CD8-positive, alpha-beta memory T cell (primary cell): ENCODE data around the gene MARCHF2. TPM values are rescaled to one million over a fixed set of nuclear protein-coding genes. Genes with fewer than 3 reads are reported as not detected.

Experiments used
- CTCF ChIA-PET: fragments of 350-600 bp; sonication (Branson Sonifier 250); formaldehyde crosslinking; loops from one replicate; lab custom pipeline; 2021; ENCODE audit warnings: antibody characterized with exemption; lab: Charles Lee
- POLR2A ChIA-PET: fragments of 350-600 bp; sonication (Branson Sonifier 250); formaldehyde crosslinking; loops from one replicate; lab custom pipeline; 2021; ENCODE audit warnings: antibody characterized with exemption; lab: Charles Lee
- DNase-seq, 5 donors: peaks; one replicate each; pipeline versions ENCODE4 v3.0.0 to v3.0.0-alpha.2; 2020 to 2022; ENCODE audit warnings: mixed read lengths in 1 of 5
- H3K27ac ChIP-seq: one replicate; pipeline ENCODE4 v1.7.0; 2013; ENCODE audit warnings: low read depth, mild to moderate bottlenecking, low read length, moderate library complexity
- H3K27me3 ChIP-seq: 2 replicates; pipeline ENCODE4 v1.7.0; 2013; ENCODE audit warnings: low read length, mild to moderate bottlenecking; ENCODE audit not compliant: insufficient read depth, poor library complexity, severe bottlenecking
- H3K36me3 ChIP-seq: 2 replicates; pipeline ENCODE4 v1.7.0; 2013; ENCODE audit warnings: mild to moderate bottlenecking, low read length, moderate library complexity; ENCODE audit not compliant: insufficient read depth
- H3K4me1 ChIP-seq: 2 replicates; pipeline ENCODE4 v1.7.0; 2013; ENCODE audit warnings: mild to moderate bottlenecking, low read length, moderate library complexity; ENCODE audit not compliant: insufficient read depth
- H3K4me3 ChIP-seq: 2 replicates; pipeline ENCODE4 v1.7.0; 2013; ENCODE audit warnings: mild to moderate bottlenecking, low read length
- H3K9me3 ChIP-seq: 2 replicates; pipeline ENCODE4 v1.7.0; 2013; ENCODE audit warnings: mild to moderate bottlenecking, low read length
- H3K27ac Mint-ChIP-seq, 8 donors: one replicate each; pipeline ENCODE4 v1.8.0; 2020 to 2021; ENCODE audit warnings: mixed read lengths in 8 of 8, mild to moderate bottlenecking in 6 of 8, inconsistent platforms in 3 of 8, moderate library complexity in 3 of 8
- H3K27me3 Mint-ChIP-seq, 2 donors: one replicate each; pipeline ENCODE4 v1.8.0; 2020 to 2021; ENCODE audit warnings: mixed read lengths in 2 of 2, mild to moderate bottlenecking in 1 of 2, moderate library complexity in 1 of 2
- H3K36me3 Mint-ChIP-seq, 3 donors: one replicate each; pipeline ENCODE4 v1.8.0; 2020 to 2021; ENCODE audit warnings: mixed read lengths in 3 of 3, inconsistent platforms in 1 of 3, mild to moderate bottlenecking in 1 of 3
- H3K4me1 Mint-ChIP-seq, 3 donors: one replicate each; pipeline ENCODE4 v1.8.0; 2020 to 2021; ENCODE audit warnings: mixed read lengths in 3 of 3, inconsistent platforms in 1 of 3, mild to moderate bottlenecking in 1 of 3
- H3K4me3 Mint-ChIP-seq, 7 donors: one replicate each; pipeline ENCODE4 v1.8.0; 2020 to 2021; ENCODE audit warnings: mixed read lengths in 7 of 7, mild to moderate bottlenecking in 6 of 7, moderate library complexity in 4 of 7, inconsistent platforms in 2 of 7
- H3K9me3 Mint-ChIP-seq, 5 donors: one replicate each; pipeline ENCODE4 v1.8.0; 2020 to 2022; ENCODE audit warnings: mixed read lengths in 5 of 5, mild to moderate bottlenecking in 3 of 5, moderate library complexity in 2 of 5, inconsistent platforms in 1 of 5
- polyA plus RNA-seq: library from polyadenylated mRNA; unstranded; fragments of 300-500 nt; fragmentation: Illumina TruSeq; gene quantifications from one replicate; pipeline ENCODE4 v1.2.3, GENCODE V29; 2021
- total RNA-seq, 2 experiments: library from RNA; stranded (reverse); gene quantifications; one replicate each; pipeline ENCODE4 v1.2.3, GENCODE V29; 2021

Gene MARCHF2
- total and polyA plus RNA-seq, 3 experiments from 2014 or later: 13.1 to 51.0 (median 14.1) TPM

DNA sequence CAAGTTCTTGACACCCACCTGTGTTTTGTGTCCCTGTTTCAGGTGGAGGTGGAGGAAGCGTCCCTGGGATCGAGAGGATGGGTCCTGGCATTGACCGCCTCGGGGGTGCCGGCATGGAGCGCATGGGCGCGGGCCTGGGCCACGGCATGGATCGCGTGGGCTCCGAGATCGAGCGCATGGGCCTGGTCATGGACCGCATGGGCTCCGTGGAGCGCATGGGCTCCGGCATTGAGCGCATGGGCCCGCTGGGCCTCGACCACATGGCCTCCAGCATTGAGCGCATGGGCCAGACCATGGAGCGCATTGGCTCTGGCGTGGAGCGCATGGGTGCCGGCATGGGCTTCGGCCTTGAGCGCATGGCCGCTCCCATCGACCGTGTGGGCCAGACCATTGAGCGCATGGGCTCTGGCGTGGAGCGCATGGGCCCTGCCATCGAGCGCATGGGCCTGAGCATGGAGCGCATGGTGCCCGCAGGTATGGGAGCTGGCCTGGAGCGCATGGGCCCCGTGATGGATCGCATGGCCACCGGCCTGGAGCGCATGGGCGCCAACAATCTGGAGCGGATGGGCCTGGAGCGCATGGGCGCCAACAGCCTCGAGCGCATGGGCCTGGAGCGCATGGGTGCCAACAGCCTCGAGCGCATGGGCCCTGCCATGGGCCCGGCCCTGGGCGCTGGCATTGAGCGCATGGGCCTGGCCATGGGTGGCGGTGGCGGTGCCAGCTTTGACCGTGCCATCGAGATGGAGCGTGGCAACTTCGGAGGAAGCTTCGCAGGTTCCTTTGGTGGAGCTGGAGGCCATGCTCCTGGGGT lies 72.7 kb downstream of the MARCHF2 start:
- Histone ChIP-seq H3K27ac (no peak overlapping the region), H3K9me3 (no peaks in the 10 kb centered on the region), H3K4me1 (peaks cover 30% of the 10 kb centered on the region), H3K36me3 (peaks cover 40% of the 10 kb centered on the region), H3K27me3 (no peaks in the 10 kb centered on the region), H3K4me3 (no peak overlapping the region)
- H3K27me3 Mint-ChIP-seq: no peaks in the 10 kb centered on the region
- H3K9me3 Mint-ChIP-seq: no peaks in the 10 kb centered on the region
- H3K4me3 Mint-ChIP-seq: peak overlapping the region in 1 of 7 donors; percentile 19
- CTCF ChIA-PET: interaction anchor here (0.7 to 5.1 kb wide), 3 partner anchors 20 to 94 kb away, joined by 3 to 46 read pairs (median 11); no protein-coding TSS in a partner anchor
- no peak for DNase-seq
- H3K27ac Mint-ChIP-seq: peak overlapping the region in 4 of 8 donors; percentile 24 to 95 (median 74)
- H3K36me3 Mint-ChIP-seq: peaks cover 11 to 88% (median 24%) of the 10 kb centered on the region in 3 donors
- POLR2A ChIA-PET: no interaction called here
- H3K4me1 Mint-ChIP-seq: peaks cover 34 to 56% (median 48%) of the 10 kb centered on the region in 3 donors

DNA sequence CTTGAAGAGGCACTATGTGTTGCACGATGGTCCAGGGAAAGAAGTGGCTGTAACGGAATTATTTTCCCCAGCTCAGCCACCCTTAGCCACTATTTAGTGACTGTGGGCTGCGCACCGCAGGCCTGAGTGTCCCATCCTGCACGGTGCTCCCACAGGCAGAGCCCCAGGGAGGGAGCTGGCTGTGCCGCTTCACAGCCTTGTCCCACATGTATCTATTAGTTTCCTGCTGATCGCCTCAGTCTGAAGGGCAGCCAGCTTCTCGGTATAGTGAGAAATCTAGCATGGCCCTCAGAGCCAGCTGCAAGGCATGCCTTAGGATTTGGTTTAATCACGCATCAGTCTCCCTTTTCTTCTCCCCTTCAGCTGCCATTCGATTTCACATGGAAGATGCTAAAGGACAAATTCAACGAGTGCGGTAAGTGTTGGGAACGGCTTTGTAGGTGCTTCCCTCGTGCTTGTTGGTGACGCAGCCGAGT lies 73.6 kb downstream of the MARCHF2 start:
- H3K4me3 Mint-ChIP-seq: peak overlapping the region; percentile 32 to 86 (median 66)
- no peaks in the 10 kb centered on the region for H3K27me3 ChIP-seq
- CTCF ChIA-PET: interaction anchor here (0.7 to 5.1 kb wide), 14 partner anchors 10 to 136 kb away, joined by 3 to 46 read pairs (median 4); partner anchors contain the start of genes MARCHF2 and ZNF414
- H3K27me3 Mint-ChIP-seq: no peaks in the 10 kb centered on the region
- H3K9me3 Mint-ChIP-seq: no peaks in the 10 kb centered on the region
- no peak overlapping the region for H3K27ac ChIP-seq
- H3K36me3 ChIP-seq: peaks cover 40% of the 10 kb centered on the region
- POLR2A ChIA-PET: interaction anchor here (0.9 to 1.4 kb wide), 4 partner anchors 19 to 83 kb away, joined by 3 to 4 read pairs (median 4); no protein-coding TSS in a partner anchor
- peak overlapping the region; percentile 78 to 97 (median 90) for H3K27ac Mint-ChIP-seq
- peaks cover 26 to 47% (median 39%) of the 10 kb centered on the region in 3 donors for H3K4me1 Mint-ChIP-seq
- H3K36me3 Mint-ChIP-seq: peaks cover 11 to 81% (median 21%) of the 10 kb centered on the region in 3 donors
- H3K9me3 ChIP-seq: no peaks in the 10 kb centered on the region
- no peak overlapping the region for H3K4me3 ChIP-seq
- peaks cover 25% of the 10 kb centered on the region for H3K4me1 ChIP-seq
- DNase-seq: no peak

DNA sequence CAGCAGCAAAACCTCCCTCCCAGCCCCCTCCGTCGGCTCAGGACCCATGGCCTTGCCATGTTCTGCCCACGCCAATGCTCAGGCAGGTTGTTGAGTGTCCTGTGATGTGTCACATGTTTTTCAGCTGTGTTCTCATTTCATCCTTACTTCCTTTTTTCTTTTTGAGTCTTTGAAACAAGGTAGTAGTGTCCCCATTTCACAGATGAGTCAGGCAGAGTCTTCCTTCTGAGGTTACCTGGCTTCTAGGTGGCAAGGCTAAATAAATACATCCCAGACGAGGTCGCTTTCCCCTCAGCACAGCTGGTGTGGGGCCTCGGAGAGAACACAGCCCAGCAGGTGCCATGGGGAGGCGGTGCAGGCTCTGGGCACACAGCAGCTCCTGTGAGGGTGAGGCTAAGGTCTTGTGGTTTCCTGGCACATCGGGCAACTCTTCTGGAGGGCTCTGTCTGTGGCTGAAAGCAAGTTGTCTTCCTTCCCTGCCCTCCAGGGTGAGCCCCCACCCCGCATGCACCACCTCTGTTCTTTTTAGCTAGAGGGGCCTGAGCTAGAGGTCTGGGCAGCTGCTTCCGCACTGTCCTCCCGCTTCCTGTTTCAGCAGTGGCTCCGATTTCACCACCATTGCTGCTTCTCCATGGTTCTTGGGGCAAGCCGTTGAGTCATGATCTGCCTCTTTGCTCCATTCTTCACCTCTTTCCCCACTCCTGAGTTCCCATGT lies 74.2 kb downstream of the MARCHF2 start:
- DNase-seq: peak; percentile 35 to 71 (median 64)
- Histone ChIP-seq H3K27me3 (no peaks in the 10 kb centered on the region), H3K4me3 (no peak overlapping the region), H3K36me3 (peaks cover 40% of the 10 kb centered on the region), H3K4me1 (peaks cover 25% of the 10 kb centered on the region), H3K27ac (no peak overlapping the region), H3K9me3 (no peaks in the 10 kb centered on the region)
- peak overlapping the region; percentile 32 to 86 (median 66) for H3K4me3 Mint-ChIP-seq
- H3K9me3 Mint-ChIP-seq: no peaks in the 10 kb centered on the region
- no peaks in the 10 kb centered on the region for H3K27me3 Mint-ChIP-seq
- ChIA-PET POLR2A (interaction anchor here (0.6 to 1.4 kb wide), 6 partner anchors 18 to 82 kb away, joined by 3 to 10 read pairs (median 4); partner anchors contain the start of gene ZNF414), CTCF (interaction anchor here (0.8 to 5.1 kb wide), 16 partner anchors 8 to 135 kb away, joined by 3 to 46 read pairs (median 4); partner anchors contain the start of genes MARCHF2 and ZNF414)
- H3K4me1 Mint-ChIP-seq: peaks cover 25 to 43% (median 35%) of the 10 kb centered on the region in 3 donors
- H3K27ac Mint-ChIP-seq: peak overlapping the region; percentile 78 to 97 (median 90)
- peaks cover 11 to 75% (median 21%) of the 10 kb centered on the region in 3 donors for H3K36me3 Mint-ChIP-seq

DNA sequence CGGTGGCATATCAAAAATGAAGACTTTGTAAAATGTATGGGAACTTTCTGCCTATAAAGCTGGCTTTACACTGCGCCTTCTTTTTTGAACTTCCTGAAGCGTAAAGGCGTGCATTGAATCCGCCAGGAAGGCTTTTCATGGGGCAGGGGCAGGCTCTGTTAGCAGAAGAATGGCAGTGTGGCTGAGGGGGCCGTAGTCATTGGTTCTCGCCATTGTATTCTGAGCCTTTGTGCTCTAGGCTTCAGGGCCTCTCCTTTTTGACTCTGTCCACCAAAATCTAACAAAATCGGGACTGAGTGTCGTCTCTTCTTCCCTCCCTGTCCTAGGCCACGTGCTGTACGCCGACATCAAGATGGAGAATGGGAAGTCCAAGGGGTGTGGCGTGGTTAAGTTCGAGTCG lies 75.3 kb downstream of the MARCHF2 start:
- H3K9me3 Mint-ChIP-seq: no peaks in the 10 kb centered on the region
- H3K27ac ChIP-seq: no peak overlapping the region
- no peak for DNase-seq
- POLR2A ChIA-PET: interaction anchor here (0.6 kb wide), 1 partner anchor 9 kb away, joined by 5 read pairs; no protein-coding TSS in a partner anchor
- peaks cover 25 to 42% (median 27%) of the 10 kb centered on the region in 3 donors for H3K4me1 Mint-ChIP-seq
- H3K4me1 ChIP-seq: peaks cover 25% of the 10 kb centered on the region
- no peak overlapping the region for H3K4me3 Mint-ChIP-seq
- H3K27me3 ChIP-seq: no peaks in the 10 kb centered on the region
- H3K27ac Mint-ChIP-seq: peak overlapping the region in 5 of 8 donors; percentile 12 to 93 (median 78)
- H3K9me3 ChIP-seq: no peaks in the 10 kb centered on the region
- H3K36me3 Mint-ChIP-seq: peaks cover 6 to 65% (median 16%) of the 10 kb centered on the region in 3 donors
- H3K4me3 ChIP-seq: no peak overlapping the region
- H3K36me3 ChIP-seq: peaks cover 32% of the 10 kb centered on the region
- no peaks in the 10 kb centered on the region for H3K27me3 Mint-ChIP-seq
- CTCF ChIA-PET: interaction anchor here (1.7 to 5.1 kb wide), 3 partner anchors 17 to 91 kb away, joined by 5 to 46 read pairs (median 11); no protein-coding TSS in a partner anchor

Other genes starting within 250 kb of the MARCHF2 start
- 10 to 100 TPM; 21.5 to 21.9 TPM for gene CERS4, start 203.9 kb upstream of the MARCHF2 start, total RNA-seq
- gene CERS4, start 203.9 kb upstream of the MARCHF2 start, polyA plus RNA-seq: 13.3 TPM
- 10 to 100 TPM; 93.7 to 97.6 TPM for gene CD320, start 104.9 kb upstream of the MARCHF2 start, total RNA-seq
- gene CD320, start 104.9 kb upstream of the MARCHF2 start, polyA plus RNA-seq: 58.6 TPM
- 10 to 100 TPM; 86.0 to 93.3 TPM for gene NDUFA7, start 91.9 kb upstream of the MARCHF2 start, total RNA-seq
- 121 TPM for gene NDUFA7, start 91.9 kb upstream of the MARCHF2 start, polyA plus RNA-seq
- 1,000 to 10,000 TPM; 2,153 to 2,200 TPM for gene RPS28, start 91.8 kb upstream of the MARCHF2 start, total RNA-seq
- gene RPS28, start 91.8 kb upstream of the MARCHF2 start, polyA plus RNA-seq: 2,694 TPM
- 1 to 10 TPM in 1 of 2 experiments, under 1 TPM in 1; 0.97 to 1.1 TPM for gene KANK3, start 70.0 kb upstream of the MARCHF2 start, total RNA-seq
- 3.6 TPM for gene KANK3, start 70.0 kb upstream of the MARCHF2 start, polyA plus RNA-seq
- not detected for gene ANGPTL4, start 49.1 kb upstream of the MARCHF2 start, total RNA-seq
- 0.28 TPM for gene ANGPTL4, start 49.1 kb upstream of the MARCHF2 start, polyA plus RNA-seq
- gene RAB11B, start 22.9 kb upstream of the MARCHF2 start, total RNA-seq: 10 to 100 TPM; 61.7 to 69.7 TPM
- gene RAB11B, start 22.9 kb upstream of the MARCHF2 start, polyA plus RNA-seq: 87.4 TPM
- gene HNRNPM, start 31.7 kb downstream of the MARCHF2 start, total RNA-seq: 100 to 1,000 TPM; 336 to 338 TPM
- 311 TPM for gene HNRNPM, start 31.7 kb downstream of the MARCHF2 start, polyA plus RNA-seq
- gene PRAM1, start 89.3 kb downstream of the MARCHF2 start, total RNA-seq: under 1 TPM; 0.55 to 0.64 TPM
- gene PRAM1, start 89.3 kb downstream of the MARCHF2 start, polyA plus RNA-seq: 0.39 TPM
- gene ZNF414, start 100.9 kb downstream of the MARCHF2 start, total RNA-seq: 10 to 100 TPM; 25.7 to 26.0 TPM
- gene ZNF414, start 100.9 kb downstream of the MARCHF2 start, polyA plus RNA-seq: 18.0 TPM
- 10 to 100 TPM; 68.0 to 81.3 TPM for gene MYO1F, start 164.1 kb downstream of the MARCHF2 start, total RNA-seq
- 161 TPM for gene MYO1F, start 164.1 kb downstream of the MARCHF2 start, polyA plus RNA-seq
- 10 to 100 TPM; 13.2 to 16.2 TPM for gene ADAMTS10, start 197.4 kb downstream of the MARCHF2 start, total RNA-seq
- 1.3 TPM for gene ADAMTS10, start 197.4 kb downstream of the MARCHF2 start, polyA plus RNA-seq
- gene NFILZ, start 217.3 kb downstream of the MARCHF2 start, total RNA-seq: not detected
- gene NFILZ, start 217.3 kb downstream of the MARCHF2 start, polyA plus RNA-seq: not detected